ENCODE measurements around the gene ARHGAP24.

Gene ARHGAP24

DNA sequence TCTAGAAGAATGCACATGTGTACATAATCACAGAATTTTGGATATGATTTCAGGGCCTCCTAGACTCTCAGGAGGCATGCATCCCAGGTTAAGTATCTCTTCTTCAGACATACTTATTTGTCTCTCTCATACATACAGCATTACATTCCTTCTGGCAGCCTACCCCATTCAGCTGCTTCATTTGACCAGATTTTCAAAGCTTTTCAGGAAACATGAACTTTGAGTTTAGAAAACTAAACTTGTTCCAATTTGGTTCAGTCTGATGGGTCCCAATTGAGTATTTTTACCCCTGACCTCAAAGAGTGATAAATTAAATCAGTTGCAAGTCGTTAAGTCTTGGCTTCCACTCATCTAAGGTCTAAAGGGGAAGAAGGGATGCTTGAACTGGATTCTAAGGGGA lies 330.9 kb downstream of the ARHGAP24 start:
- no peaks in the 10 kb centered on the region for H3K9me3 ChIP-seq
- H3K36me3 ChIP-seq = no peaks in the 10 kb centered on the region
- H3K27ac ChIP-seq = peak overlapping the region; percentile 66
- TF ChIP-seq CTCF (IDR thresholded peaks at IDR 0.05) = no peak
- no peaks in the 10 kb centered on the region for H3K27me3 ChIP-seq
- H3K4me3 ChIP-seq (ENCODE audit: low read depth in 1 of 2, low read length in 1 of 2) = no peak overlapping the region
- H3K4me1 ChIP-seq (ENCODE audit: control insufficient read depth in 1 of 2, insufficient read depth in 1 of 2, low read depth in 1 of 2, low read length in 1 of 2) = peaks cover 18 to 22% of the 10 kb centered on the region in 2 experiments

- Histone ChIP-seq H3K27ac (peak overlapping the region; percentile 66), H3K36me3 (no peaks in the 10 kb centered on the region), H3K9me3 (no peaks in the 10 kb centered on the region), H3K4me1 (ENCODE audit: control insufficient read depth in 1 of 2, insufficient read depth in 1 of 2, low read depth in 1 of 2, low read length in 1 of 2) (peaks cover 18 to 22% of the 10 kb centered on the region in 2 experiments), H3K27me3 (no peaks in the 10 kb centered on the region), H3K4me3 (ENCODE audit: low read depth in 1 of 2, low read length in 1 of 2) (no peak overlapping the region)
- no peak for TF ChIP-seq CTCF (IDR thresholded peaks at IDR 0.05)
Measured at GRCh38 chr4:85806334-85806733, 331.4 kb downstream of the ARHGAP24 start.

- no peaks in the 10 kb centered on the region for H3K9me3 ChIP-seq
- H3K36me3 ChIP-seq = no peaks in the 10 kb centered on the region
- no peak overlapping the region for H3K4me3 ChIP-seq (ENCODE audit: low read depth in 1 of 2, low read length in 1 of 2)
- no peak for TF ChIP-seq CTCF (IDR thresholded peaks at IDR 0.05)
- peak overlapping the region; percentile 66 for H3K27ac ChIP-seq
- H3K4me1 ChIP-seq (ENCODE audit: control insufficient read depth in 1 of 2, insufficient read depth in 1 of 2, low read depth in 1 of 2, low read length in 1 of 2) = peaks cover 18 to 22% of the 10 kb centered on the region in 2 experiments
- H3K27me3 ChIP-seq = no peaks in the 10 kb centered on the region
Measured at GRCh38 chr4:85807247-85807950, 332.4 kb downstream of the ARHGAP24 start.

- Histone ChIP-seq H3K27ac (no peak overlapping the region), H3K27me3 (no peaks in the 10 kb centered on the region), H3K36me3 (no peaks in the 10 kb centered on the region), H3K4me3 (ENCODE audit: low read depth in 1 of 2, low read length in 1 of 2) (no peak overlapping the region), H3K9me3 (no peaks in the 10 kb centered on the region), H3K4me1 (ENCODE audit: control insufficient read depth in 1 of 2, insufficient read depth in 1 of 2, low read depth in 1 of 2, low read length in 1 of 2) (peaks cover 18 to 22% of the 10 kb centered on the region in 2 experiments)
- TF ChIP-seq CTCF (IDR thresholded peaks at IDR 0.05) = no peak
Measured at GRCh38 chr4:85808104-85808503, 333.2 kb downstream of the ARHGAP24 start.

DNA sequence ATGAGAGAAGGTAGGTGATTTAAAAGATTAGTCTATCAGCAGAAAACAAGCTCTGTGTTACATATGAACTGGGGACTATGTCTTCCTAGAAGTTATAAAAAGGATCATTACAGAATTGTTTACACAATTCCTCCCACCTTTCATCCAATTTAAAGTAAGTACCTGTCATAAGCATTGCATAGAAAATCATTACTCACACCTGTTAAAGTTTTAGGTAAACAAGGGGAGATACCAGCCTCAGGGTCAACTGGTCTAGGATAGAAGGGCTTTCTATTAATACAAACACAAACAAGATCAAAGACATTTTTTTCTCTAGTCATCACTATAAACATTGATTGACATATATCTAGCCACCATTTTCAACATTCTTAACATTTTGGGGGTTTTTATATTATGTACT lies 333.9 kb downstream of the ARHGAP24 start:
- no peaks in the 10 kb centered on the region for H3K9me3 ChIP-seq
- no peak overlapping the region for H3K27ac ChIP-seq
- no peaks in the 10 kb centered on the region for H3K36me3 ChIP-seq
- TF ChIP-seq CTCF (IDR thresholded peaks at IDR 0.05) = no peak
- H3K4me3 ChIP-seq (ENCODE audit: low read depth in 1 of 2, low read length in 1 of 2) = no peak overlapping the region
- H3K4me1 ChIP-seq (ENCODE audit: control insufficient read depth in 1 of 2, insufficient read depth in 1 of 2, low read depth in 1 of 2, low read length in 1 of 2) = peaks cover 18 to 22% of the 10 kb centered on the region in 2 experiments
- H3K27me3 ChIP-seq = no peaks in the 10 kb centered on the region

All from neutrophil (primary cell).